GM21360 (cell line): ENCODE data around the gene TRAPPC3L.
A peak's percentile ranks its signal among the peaks of the same experiment; 100 is the strongest.

Experiments
- ATAC-seq: cut with Tn5 transposase; IDR thresholded peaks from one replicate; pipeline ENCODE4 v1.9.1; 2021; ENCODE audit warnings: mild to moderate bottlenecking, moderate library complexity; ENCODE audit not compliant: unreplicated experiment

Gene TRAPPC3L

GRCh38 chr6:116468293-116468692 lies 77.2 kb downstream of the TRAPPC3L start:
- ATAC-seq = no peak

DNA sequence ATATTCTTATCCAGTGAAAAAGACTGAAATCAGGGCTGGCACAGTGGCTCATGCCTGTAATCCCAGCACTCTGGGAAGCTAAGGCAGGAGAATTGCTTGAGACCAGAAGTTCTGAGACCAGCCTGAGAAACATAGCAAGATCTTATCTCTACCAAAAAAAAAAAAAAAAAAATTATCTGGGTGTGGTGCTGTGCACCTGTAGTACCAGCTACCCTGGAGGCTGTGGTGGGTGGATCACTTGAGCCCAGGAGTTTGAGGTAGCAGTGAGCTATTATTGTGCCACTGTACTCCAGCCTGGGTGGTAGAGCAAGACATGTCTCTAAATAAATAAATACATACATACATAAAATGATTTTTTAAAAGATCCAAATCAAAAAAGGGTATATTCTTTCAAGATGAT lies 78.0 kb downstream of the TRAPPC3L start:
- ATAC-seq = no peak

DNA sequence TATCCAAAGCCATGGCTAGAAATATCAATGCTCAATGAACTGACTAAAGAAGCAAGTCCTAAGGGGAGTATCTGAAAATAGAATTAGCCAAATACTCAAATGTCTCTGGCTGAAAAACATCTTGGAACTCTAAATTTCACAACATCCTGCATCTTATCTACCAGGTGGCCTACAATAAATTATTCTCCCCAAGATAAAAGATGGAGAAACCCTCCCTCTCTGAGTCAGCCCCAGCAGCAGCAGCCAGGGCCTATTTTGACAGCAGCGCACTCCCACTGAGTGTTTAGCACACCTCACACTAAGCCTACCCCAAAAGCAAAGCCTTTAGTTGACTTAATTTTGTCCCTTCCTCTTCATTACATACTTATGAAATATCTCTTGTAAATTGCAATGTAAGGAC lies 78.4 kb downstream of the TRAPPC3L start:
- ATAC-seq = no peak

GRCh38 chr6:116465246-116465645 lies 80.2 kb downstream of the TRAPPC3L start:
- ATAC-seq = no peak

- no peak for ATAC-seq
Measured at GRCh38 chr6:116463301-116463700, 82.2 kb downstream of the TRAPPC3L start.

GRCh38 chr6:116461932-116462885 lies 83.3 kb downstream of the TRAPPC3L start:
- peak; percentile 87 for ATAC-seq

DNA sequence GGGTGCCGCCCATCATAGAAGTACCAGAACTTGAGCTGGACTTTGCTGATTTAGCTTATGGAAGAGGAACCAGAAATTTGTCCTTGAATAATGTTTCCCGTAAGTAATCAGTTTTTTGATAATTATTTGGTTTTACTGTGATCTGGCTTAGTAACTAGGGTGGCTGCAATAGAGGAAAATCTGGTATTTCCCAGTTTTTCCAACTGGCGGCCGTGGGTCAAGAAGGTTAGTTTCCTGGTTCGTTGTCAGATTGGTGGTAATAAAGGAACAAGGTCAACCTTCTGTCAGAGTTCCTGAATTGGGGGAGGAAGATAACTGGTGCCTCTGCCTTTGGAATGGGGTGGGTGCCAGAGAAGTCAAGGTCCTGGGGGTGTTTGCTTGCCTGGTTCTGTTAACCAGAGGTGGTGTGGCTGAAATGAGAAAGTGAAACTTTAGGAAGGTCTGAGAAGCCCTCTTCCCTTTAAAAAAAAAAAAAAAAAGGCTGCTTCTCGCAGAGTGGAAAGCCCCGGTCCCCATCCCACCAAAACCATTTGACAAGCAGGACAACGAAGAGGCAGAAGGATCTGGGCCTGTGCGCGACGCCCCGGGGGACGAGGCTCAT lies 84.1 kb downstream of the TRAPPC3L start, which contains the start of gene CALHM6:
Gene CALHM6 (plus strand): TSS at position 45 of the 601 bp plus-strand sequence. CDS start 555 bp downstream, at position 600.
- peak; percentile 2 for ATAC-seq

- no peak for ATAC-seq
Measured at GRCh38 chr6:116459927-116460326, 85.6 kb downstream of the TRAPPC3L start.

- no peak for ATAC-seq
Measured at GRCh38 chr6:116458264-116458663, 87.2 kb downstream of the TRAPPC3L start.

DNA sequence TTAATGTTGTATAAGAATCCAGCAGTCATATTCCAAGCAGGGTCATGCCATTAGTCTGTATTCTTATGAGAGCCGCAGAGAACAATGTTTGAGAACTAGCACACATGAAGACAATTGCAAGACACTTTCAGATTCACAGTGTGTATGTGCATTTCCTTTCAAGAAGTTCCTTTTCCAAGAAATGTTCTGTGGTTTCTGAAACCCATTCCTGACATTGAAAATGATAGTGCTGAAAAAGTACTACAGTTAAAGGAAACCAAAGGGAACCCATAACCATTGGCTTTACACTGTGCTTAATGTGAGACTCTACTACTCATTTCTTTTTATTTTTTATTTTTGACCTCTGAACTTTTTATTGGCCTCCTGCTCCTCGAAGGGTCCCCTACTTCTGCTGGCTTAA lies 88.6 kb downstream of the TRAPPC3L start:
- no peak for ATAC-seq

GRCh38 chr6:116456106-116456505 lies 89.4 kb downstream of the TRAPPC3L start:
- ATAC-seq = no peak

- ATAC-seq = no peak
Measured at GRCh38 chr6:116452531-116452930, 93.0 kb downstream of the TRAPPC3L start.

GRCh38 chr6:116451916-116452315 lies 93.6 kb downstream of the TRAPPC3L start:
- ATAC-seq = no peak

DNA sequence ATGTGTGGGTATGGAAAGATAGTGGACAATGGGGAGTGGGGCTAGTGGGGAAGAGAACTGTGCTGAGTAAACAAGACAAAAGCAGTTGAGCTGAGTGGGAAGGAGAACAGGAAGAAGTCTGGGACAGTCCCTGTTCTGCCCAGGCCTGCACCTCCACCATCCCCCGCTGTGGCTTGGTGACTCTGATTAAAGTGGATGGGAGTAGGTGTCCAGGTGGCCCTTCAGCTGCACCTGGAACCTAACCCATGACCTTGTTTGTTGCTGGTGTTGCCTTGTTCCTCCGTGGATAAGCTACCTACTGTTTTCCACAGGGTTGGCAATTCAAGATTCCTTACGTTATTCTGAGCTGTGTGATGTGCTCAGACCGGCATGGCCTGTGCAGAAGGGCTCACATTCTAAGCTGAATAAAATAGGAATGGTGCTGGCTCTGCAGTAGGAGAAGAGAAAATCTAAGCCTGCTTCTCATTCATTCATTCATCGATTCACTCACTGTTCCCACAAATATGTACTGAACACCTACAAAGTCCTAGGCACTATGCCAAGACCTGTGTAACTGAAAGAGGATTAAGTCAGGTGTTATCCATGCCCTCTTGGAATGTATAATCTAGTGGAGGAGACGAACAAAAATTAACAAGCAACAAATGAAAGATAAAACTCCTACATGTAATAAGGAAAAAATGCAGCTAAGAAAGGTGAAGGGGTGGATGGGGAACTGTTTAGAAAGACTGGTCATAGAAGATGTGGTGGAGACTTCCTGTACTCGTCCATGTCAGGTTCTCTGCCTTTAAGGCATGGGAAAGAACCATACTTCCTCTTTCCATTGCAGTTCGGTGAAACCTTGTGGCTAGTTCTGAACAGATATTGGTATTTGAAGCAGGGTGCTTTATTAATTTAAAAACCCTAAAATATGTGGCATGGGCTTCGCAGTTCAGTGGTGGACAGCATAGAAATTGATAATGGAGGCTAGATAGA lies 94.4 kb downstream of the TRAPPC3L start:
- ATAC-seq = peak; percentile 95

- ATAC-seq = no peak
Measured at GRCh38 chr6:116450185-116450710, 95.2 kb downstream of the TRAPPC3L start.

GRCh38 chr6:116449565-116449964 lies 95.9 kb downstream of the TRAPPC3L start:
- ATAC-seq = no peak

- no peak for ATAC-seq
Measured at GRCh38 chr6:116447496-116448011, 97.9 kb downstream of the TRAPPC3L start.

DNA sequence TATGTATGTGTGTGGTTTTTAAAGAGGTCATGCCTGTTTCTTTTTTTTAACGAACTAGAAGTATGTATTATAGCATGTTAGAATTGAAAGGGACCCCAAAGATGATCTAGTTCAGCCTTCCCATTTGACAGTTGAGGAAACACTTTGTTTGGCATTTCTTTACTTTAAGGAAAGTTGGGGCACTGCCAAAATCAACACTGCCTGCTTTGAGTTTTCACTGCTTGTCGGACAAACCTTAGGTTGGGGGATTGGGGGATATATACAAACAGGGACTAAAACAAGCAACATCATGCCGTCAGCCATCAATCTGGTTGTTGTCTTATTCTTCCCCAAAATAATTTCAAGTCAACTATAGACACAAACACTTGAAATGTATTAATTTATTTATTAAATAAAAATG lies 98.4 kb downstream of the TRAPPC3L start:
- no peak for ATAC-seq

- no peak for ATAC-seq
Measured at GRCh38 chr6:116446399-116446798, 99.1 kb downstream of the TRAPPC3L start.

GRCh38 chr6:116445102-116445501 lies 100.4 kb downstream of the TRAPPC3L start:
- ATAC-seq = no peak
